Caco-2 (cell line): ENCODE data around the gene TRAPPC2B. TPM values are rescaled to one million over a fixed set of nuclear protein-coding genes. Genes with fewer than 3 reads are reported as not detected.
A peak's percentile ranks its signal among the peaks of the same experiment; 100 is the strongest.

Source experiments
- BruUV-seq: library from RNA; stranded (reverse); fragments of 400-500 nt; replicated peaks from 2 replicates; lab custom pipeline; 2021; lab: Mats Ljungman, UMichigan
- CTCF ChIA-PET: fragments of 300-600 bp; sonication (Branson Sonifier 250); formaldehyde crosslinking; loops from one replicate; lab custom pipeline; 2022; ENCODE audit warnings: antibody characterized with exemption; lab: Charles Lee
- POLR2A ChIA-PET: fragments of 300-600 bp; sonication (Branson Sonifier 250); formaldehyde crosslinking; loops from one replicate; lab custom pipeline; 2022; ENCODE audit warnings: antibody characterized with exemption; lab: Charles Lee
- DNase-seq, 2 experiments: peaks; one replicate each; pipeline versions ENCODE4 v3.0.0 to v3.0.0-alpha.2; 2020 to 2022
- H3K27me3 ChIP-seq: replicated peaks from 2 replicates; pipeline ENCODE4 v1.6.0; 2011; ENCODE audit warnings: low read length; ENCODE audit not compliant: control insufficient read depth, insufficient read depth
- H3K36me3 ChIP-seq: 2 replicates; pipeline ENCODE4 v1.5.1; 2011; ENCODE audit warnings: low read length; ENCODE audit not compliant: control insufficient read depth, insufficient read depth
- H3K4me1 ChIP-seq: fragments of 250-450 bp; sonication (Bioruptor Pico); 2 replicates; pipeline ENCODE4 v1.5.1; 2020; ENCODE audit warnings: mild to moderate bottlenecking
- H3K4me3 ChIP-seq: 2 replicates; pipeline ENCODE4 v1.5.1; 2011; ENCODE audit warnings: low read depth, mild to moderate bottlenecking, control low read depth, low read length
- H3K9me3 ChIP-seq: fragments of 250-450 bp; sonication (Bioruptor Pico); 2 replicates; pipeline ENCODE4 v1.5.1; 2020; ENCODE audit warnings: mild to moderate bottlenecking, moderate library complexity
- H3K27ac Mint-ChIP-seq: one replicate; pipeline ENCODE4 v1.8.0; 2022; ENCODE audit warnings: mixed read lengths; ENCODE audit not compliant: unreplicated experiment
- H3K27me3 Mint-ChIP-seq: one replicate; pipeline ENCODE4 v1.8.0; 2022; ENCODE audit warnings: mixed read lengths; ENCODE audit not compliant: insufficient read depth, unreplicated experiment
- H3K36me3 Mint-ChIP-seq: one replicate; pipeline ENCODE4 v1.8.0; 2022; ENCODE audit warnings: mild to moderate bottlenecking, mixed read lengths; ENCODE audit not compliant: insufficient read depth, unreplicated experiment
- H3K4me1 Mint-ChIP-seq: one replicate; pipeline ENCODE4 v1.8.0; 2022; ENCODE audit warnings: low read depth, mixed read lengths; ENCODE audit not compliant: unreplicated experiment
- H3K4me3 Mint-ChIP-seq: one replicate; pipeline ENCODE4 v1.8.0; 2022; ENCODE audit warnings: mild to moderate bottlenecking, moderate library complexity, mixed read lengths; ENCODE audit not compliant: unreplicated experiment
- H3K9me3 Mint-ChIP-seq: one replicate; pipeline ENCODE4 v1.8.0; 2022; ENCODE audit warnings: mixed read lengths; ENCODE audit not compliant: unreplicated experiment
- intact Hi-C: fragments of 100-400 bp; cut with micrococcal nuclease; formaldehyde crosslinking; loops from one replicate; pipeline ENCODE4 v1.10.0; 2022; ENCODE audit not compliant: unreplicated experiment
- total RNA-seq: library from RNA; stranded (reverse); gene quantifications from 2 replicates; pipeline ENCODE4 v1.2.3, GENCODE V29; 2022
- TF ChIP-seq, protein P1 (sequence below), 2 experiments: fragments of 200-600 bp in 1 of 2; IDR thresholded peaks; 1 replicate in 1 of 2; 2 replicates in 1 of 2; pipeline versions ENCODE4 v1.5.1 to v1.8.0; 2011 to 2022; ENCODE audit warnings: antibody characterized with exemption in 1 of 2, control low read depth in 1 of 2, inconsistent platforms in 1 of 2, low read depth in 1 of 2, low read length in 1 of 2, mild to moderate bottlenecking in 1 of 2, moderate library complexity in 1 of 2; ENCODE audit not compliant: insufficient read depth in 1 of 2, severe bottlenecking in 1 of 2, unreplicated experiment in 1 of 2

TRAPPC2B gene
- total RNA-seq, 1 experiment from 2014 or later: 7.0 TPM

DNA sequence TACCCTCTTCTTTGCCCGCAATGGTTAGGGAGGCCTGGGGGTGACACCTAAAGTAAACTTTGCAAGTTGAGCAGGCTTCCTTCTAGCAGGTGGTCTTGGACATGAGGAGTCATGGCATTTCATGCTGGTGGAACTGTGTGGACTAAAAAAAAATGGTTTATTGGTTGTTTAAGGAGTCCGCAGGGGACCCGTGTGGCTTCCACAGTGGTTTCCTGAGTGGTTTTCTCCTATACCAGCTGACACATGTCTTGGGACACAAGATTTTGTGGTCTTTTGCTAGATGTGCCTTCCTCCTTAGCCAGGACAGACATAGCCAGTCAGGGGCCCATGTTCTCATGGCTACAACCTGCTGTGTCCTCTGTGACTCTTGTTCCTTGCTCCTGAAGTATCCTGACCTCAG, 41.6 kb upstream of the TRAPPC2B start:
- CTCF ChIA-PET: no interaction called here
- no peak for DNase-seq
- no TSS peak for BruUV-seq
- H3K4me3 ChIP-seq: no peak overlapping the region
- Mint-ChIP-seq H3K4me1 (no peaks in the 10 kb centered on the region), H3K9me3 (no peaks in the 10 kb centered on the region), H3K27me3 (no peaks in the 10 kb centered on the region), H3K4me3 (peak overlapping the region; percentile 70), H3K27ac (no peak overlapping the region), H3K36me3 (peaks cover 10% of the 10 kb centered on the region)
- TF ChIP-seq, protein P1, sequence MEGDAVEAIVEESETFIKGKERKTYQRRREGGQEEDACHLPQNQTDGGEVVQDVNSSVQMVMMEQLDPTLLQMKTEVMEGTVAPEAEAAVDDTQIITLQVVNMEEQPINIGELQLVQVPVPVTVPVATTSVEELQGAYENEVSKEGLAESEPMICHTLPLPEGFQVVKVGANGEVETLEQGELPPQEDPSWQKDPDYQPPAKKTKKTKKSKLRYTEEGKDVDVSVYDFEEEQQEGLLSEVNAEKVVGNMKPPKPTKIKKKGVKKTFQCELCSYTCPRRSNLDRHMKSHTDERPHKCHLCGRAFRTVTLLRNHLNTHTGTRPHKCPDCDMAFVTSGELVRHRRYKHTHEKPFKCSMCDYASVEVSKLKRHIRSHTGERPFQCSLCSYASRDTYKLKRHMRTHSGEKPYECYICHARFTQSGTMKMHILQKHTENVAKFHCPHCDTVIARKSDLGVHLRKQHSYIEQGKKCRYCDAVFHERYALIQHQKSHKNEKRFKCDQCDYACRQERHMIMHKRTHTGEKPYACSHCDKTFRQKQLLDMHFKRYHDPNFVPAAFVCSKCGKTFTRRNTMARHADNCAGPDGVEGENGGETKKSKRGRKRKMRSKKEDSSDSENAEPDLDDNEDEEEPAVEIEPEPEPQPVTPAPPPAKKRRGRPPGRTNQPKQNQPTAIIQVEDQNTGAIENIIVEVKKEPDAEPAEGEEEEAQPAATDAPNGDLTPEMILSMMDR (IDR thresholded peaks at IDR 0.05; ENCODE audit: insufficient read depth in 1 of 2, low read depth in 1 of 2, low read length in 1 of 2, severe bottlenecking in 1 of 2, unreplicated experiment in 1 of 2): no peak
- no peaks in the 10 kb centered on the region for H3K27me3 ChIP-seq
- intact Hi-C loops: no loop called here
- no peaks in the 10 kb centered on the region for H3K9me3 ChIP-seq
- no peaks in the 10 kb centered on the region for H3K4me1 ChIP-seq
- POLR2A ChIA-PET: no interaction called here
- H3K36me3 ChIP-seq: no peaks in the 10 kb centered on the region

DNA sequence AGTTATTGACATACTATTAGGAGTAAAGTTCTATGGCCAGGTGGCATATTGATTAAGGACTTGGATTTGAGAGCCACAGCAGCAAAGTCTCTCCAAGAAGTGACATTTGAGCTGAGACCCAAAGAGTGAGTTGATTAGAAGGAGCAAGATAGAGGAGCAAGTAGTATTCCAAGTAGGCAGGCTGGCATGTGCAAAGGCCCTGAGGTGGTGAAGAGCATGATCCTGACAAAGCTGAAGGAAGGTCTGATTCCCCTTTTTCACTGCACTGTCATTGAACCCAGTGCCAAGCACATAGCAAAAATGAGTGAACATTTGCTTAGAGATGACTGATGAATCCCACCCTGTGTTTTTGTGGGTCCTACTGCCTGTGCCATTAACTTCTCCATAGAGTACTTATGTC, 38.4 kb upstream of the TRAPPC2B start:
- Mint-ChIP-seq H3K36me3 (peaks cover 10% of the 10 kb centered on the region), H3K27ac (no peak overlapping the region), H3K4me1 (no peaks in the 10 kb centered on the region), H3K27me3 (no peaks in the 10 kb centered on the region), H3K4me3 (no peak overlapping the region), H3K9me3 (no peaks in the 10 kb centered on the region)
- Histone ChIP-seq H3K36me3 (no peaks in the 10 kb centered on the region), H3K4me3 (no peak overlapping the region), H3K4me1 (no peaks in the 10 kb centered on the region), H3K27me3 (no peaks in the 10 kb centered on the region), H3K9me3 (no peaks in the 10 kb centered on the region)
- DNase-seq: no peak
- intact Hi-C loops: no loop called here
- TF ChIP-seq, protein P1 (IDR thresholded peaks at IDR 0.05; ENCODE audit: insufficient read depth in 1 of 2, low read depth in 1 of 2, low read length in 1 of 2, severe bottlenecking in 1 of 2, unreplicated experiment in 1 of 2): no peak
- no TSS peak for BruUV-seq
- ChIA-PET POLR2A (no interaction called here), CTCF (no interaction called here)

DNA sequence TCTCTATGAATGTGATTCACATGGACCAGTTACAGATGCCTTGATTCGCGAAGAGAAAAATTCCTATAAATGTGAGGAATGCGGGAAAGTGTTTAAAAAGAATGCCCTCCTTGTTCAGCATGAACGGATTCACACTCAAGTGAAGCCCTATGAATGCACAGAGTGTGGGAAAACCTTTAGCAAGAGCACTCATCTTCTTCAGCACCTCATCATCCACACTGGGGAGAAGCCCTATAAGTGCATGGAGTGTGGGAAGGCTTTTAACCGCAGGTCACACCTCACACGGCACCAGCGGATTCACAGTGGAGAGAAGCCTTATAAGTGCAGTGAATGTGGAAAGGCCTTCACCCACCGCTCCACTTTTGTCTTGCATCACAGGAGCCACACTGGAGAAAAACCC, 35.4 kb upstream of the TRAPPC2B start:
- Mint-ChIP-seq H3K36me3 (peaks cover 5% of the 10 kb centered on the region), H3K27ac (no peak overlapping the region), H3K4me3 (no peak overlapping the region), H3K4me1 (no peaks in the 10 kb centered on the region), H3K27me3 (no peaks in the 10 kb centered on the region), H3K9me3 (no peaks in the 10 kb centered on the region)
- ChIA-PET CTCF (no interaction called here), POLR2A (no interaction called here)
- H3K4me1 ChIP-seq: no peaks in the 10 kb centered on the region
- H3K4me3 ChIP-seq: no peak overlapping the region
- no peaks in the 10 kb centered on the region for H3K27me3 ChIP-seq
- TF ChIP-seq, protein P1 (IDR thresholded peaks at IDR 0.05; ENCODE audit: insufficient read depth in 1 of 2, low read depth in 1 of 2, low read length in 1 of 2, severe bottlenecking in 1 of 2, unreplicated experiment in 1 of 2): no peak
- DNase-seq: no peak
- no peaks in the 10 kb centered on the region for H3K9me3 ChIP-seq
- intact Hi-C loops: no loop called here
- no peaks in the 10 kb centered on the region for H3K36me3 ChIP-seq
- BruUV-seq: no TSS peak
